Stimulated activated CD8-positive, alpha-beta memory T cell treated with anti-CD3 and anti-CD28 coated beads, Interleukin-2, amount 100 ng/mL, for 1 hour (primary cell): ENCODE data around the gene CABP4.
"Not testable (repeated sequence)": the region's sequence is repeated elsewhere in the genome, so short reads cannot be mapped to it uniquely, and the experiment has no call there.

Experiments
- DNase-seq, 2 donors: peaks; one replicate each; pipeline ENCODE4 v3.0.0-alpha.2; 2020; ENCODE audit warnings: low read depth in 2 of 2

Gene CABP4

GRCh38 chr11:67419325-67420049 lies 35.7 kb upstream of the CABP4 start:
- no peak for DNase-seq

DNA sequence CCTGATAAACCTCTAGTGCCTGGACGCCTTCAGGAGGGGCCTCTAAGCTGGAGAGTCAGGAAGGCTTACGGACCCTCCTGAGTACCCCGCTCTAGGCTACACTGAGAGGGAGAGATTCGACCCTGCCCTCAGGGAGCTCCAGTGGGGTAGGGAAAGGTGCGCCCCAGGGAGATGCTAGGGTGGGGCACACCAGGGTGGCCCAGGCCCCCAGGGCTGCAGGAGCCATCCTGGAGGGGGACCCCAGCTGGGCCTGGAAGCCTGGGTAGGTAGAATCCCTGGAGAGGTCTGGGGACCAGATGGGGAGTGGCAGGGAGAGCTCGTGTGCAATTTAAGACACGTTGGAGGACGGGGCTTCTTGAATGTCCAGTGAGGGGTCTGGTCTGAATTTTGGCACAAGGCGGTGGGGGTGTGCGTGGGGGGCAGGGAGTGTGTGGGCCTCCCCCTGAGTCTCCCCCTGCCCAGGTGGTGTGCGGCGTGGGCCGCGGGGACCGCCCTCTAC lies 35.0 kb upstream of the CABP4 start:
- DNase-seq, result no peak

DNA sequence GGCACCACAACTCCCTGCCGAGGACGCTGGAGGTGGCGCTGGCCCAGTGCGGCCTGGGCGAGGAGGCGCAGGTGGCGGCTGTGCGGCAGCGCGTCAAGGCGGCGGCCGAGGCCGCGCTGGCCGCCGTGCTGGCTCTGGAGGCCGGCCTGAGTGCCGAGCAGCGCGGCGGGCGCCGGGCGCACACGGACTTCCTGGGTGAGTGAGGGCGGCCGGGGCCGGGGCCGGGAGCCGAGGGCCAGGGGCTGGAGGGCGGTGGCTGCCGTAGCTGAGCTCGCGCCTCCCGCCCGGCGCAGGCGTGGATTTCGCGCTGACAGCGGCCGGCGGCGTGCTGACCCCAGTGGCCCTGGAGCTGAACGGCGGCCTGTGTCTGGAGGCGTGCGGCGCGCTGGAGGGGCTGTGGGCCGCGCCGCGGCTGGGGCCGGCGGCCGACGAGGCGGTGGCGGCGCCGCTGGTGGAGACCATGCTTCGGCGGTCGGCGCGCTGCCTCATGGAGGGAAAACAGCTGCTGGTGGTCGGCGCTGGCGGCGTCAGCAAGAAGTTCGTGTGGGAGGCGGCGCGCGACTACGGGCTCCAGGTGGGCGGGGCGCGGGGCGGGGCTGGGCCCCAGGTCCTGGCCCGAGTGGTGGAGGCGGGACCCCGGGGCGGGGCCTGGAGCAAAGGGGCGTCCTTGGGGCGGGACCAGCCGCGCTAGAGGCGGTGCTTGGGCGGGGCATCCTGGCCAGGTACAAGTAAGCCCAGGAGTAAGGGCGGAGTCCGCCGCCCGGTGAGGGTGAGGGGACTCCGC lies 34.3 kb upstream of the CABP4 start:
- peak; percentile 99 for DNase-seq

GRCh38 chr11:67421430-67422031 lies 33.6 kb upstream of the CABP4 start:
- no peak for DNase-seq

DNA sequence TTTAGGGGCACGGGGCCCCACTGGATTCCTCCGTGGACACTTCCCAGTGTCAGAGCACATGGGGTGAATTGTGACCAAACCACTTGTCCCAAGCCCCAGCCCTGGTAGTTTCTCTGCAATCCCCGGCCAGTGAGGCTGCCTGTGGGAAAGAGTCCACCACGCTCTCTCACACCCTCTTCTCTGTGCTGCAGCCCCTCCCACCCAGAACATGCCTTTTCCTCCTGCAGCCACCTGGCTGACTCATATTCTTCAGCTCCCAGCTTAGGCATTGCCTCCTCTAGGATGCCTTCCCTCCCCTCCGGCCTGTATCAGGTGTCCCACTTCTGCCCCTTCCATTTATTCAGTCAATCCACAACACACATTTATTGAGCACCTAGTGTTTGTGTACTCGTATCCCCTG lies 32.3 kb upstream of the CABP4 start:
- DNase-seq, result no peak

- no peak for DNase-seq
Observed at GRCh38 chr11:67423466-67423865, 31.7 kb upstream of the CABP4 start.

DNA sequence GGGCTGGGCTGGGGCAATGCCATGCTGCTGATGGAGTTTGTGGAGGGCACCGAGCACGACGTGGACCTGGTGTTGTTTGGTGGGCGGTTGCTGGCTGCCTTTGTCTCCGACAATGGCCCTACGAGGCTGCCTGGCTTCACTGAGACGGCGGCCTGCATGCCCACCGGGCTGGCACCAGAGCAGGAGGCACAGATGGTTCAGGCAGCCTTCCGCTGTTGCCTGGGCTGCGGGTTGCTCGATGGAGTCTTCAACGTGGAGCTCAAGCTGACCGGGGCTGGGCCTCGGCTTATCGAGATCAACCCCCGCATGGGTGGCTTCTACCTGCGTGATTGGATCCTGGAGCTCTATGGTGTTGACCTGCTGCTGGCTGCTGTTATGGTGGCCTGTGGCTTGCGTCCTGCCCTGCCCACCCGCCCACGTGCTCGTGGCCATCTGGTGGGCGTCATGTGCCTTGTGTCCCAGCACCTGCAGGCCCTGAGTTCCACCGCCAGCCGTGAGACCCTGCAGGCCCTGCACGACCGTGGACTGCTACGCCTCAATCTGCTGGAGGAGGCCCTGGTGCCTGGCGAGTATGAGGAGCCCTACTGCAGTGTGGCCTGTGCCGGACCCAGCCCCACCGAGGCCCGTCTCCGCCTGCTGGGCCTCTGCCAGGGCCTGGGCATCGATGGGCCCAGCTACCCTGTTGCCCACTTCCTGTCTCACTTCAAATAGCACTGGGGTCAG lies 31.1 kb upstream of the CABP4 start:
- DNase-seq, result no peak

DNA sequence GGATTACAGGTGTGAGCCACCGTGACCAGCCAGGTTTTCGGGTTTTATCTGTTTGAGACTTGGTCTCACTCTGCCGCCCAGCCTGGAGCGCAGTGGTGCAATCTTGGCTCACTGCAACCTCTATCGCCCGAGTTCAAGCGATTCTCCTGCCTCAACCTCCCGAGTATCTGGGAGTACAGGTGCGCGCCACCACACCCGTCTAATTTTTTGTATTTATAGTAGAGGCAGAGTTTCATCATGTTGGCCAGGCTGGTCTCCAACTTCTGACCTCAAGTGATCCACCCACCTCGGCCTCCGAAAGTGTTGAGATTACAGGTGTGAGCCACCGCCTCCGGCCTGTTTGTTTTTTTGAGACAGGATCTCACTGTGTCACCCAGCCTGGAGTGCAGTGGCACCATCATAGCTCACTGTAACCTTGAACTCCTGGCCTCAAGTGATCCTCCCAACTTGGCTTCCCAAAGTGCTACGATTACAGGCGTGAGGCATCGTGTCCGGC lies 27.7 kb upstream of the CABP4 start:
- not testable (repeated sequence) for DNase-seq

DNA sequence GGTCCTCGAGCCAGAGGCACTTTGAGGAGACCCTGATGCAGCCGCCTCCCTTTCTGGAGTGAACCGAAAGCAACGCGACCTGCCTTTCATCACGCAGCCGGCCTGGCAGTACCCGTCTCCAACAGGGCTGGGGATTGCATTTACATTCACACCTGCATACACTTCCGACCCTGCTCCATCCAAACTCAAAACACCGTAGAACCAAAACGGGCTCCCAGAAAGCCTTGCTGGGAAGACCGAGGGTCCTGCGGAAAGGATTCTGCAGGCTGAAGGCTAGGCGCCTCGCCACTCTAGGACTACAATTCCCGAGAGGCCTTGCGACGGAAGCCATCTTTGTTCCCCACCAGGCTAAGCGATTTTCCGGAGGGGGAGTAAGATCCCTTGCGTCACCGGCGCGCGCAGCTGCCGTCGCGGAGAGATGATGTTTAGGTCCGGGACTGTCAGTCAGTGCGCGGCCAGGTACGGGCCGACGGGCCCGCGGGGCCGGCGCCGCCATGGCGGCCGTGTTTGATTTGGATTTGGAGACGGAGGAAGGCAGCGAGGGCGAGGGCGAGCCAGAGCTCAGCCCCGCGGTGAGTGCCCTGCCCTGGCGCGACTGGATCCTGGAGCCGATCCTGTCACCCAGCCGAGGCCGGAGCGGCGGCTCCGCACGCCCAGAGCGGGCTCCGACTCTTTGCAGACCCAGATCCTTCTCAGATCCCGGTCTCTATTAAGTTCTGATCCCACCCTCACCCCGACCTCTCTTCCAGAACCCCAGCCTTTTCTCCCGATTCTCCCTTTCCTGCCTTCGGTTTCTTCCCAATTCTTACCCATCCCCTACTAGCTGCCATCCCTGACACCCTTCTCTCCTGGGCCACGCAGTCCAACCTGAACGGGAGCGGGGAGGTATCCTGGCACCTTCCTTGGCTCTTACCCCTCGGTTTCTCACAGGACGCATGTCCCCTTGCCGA lies 26.8 kb upstream of the CABP4 start, which contains the start of gene RPS6KB2:
RPS6KB2 (plus strand) TSS at position 443 of the 950 bp plus-strand sequence; CDS start at position 495, 52 bp downstream.
- DNase-seq, result peak; percentile 97 to 100

DNA sequence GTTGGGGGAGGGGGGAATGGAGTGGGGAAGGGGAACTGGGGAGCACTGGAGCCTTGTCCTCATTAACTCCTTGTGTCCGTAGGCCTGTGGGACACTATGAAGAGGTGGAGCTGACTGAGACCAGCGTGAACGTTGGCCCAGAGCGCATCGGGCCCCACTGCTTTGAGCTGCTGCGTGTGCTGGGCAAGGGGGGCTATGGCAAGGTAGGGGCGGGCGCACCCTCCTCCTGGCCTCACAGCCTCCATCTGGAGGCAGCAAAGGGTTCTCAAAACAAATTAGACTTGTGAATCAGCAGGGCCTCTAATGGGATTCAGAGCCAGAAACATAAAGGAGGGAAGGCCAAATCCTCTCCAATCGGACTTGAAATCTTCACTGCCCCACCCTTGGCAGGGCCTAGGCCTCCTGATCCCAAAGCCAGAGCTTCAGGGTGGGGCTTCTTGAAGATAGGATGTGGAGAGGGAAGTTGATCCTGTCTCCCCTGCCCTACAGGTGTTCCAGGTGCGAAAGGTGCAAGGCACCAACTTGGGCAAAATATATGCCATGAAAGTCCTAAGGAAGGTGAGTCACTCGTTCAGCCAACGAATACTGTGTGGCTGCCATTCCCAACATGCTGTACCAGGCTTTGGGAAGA lies 26.0 kb upstream of the CABP4 start:
- DNase-seq, result no peak

GRCh38 chr11:67429722-67430121 lies 25.4 kb upstream of the CABP4 start:
- no peak for DNase-seq

DNA sequence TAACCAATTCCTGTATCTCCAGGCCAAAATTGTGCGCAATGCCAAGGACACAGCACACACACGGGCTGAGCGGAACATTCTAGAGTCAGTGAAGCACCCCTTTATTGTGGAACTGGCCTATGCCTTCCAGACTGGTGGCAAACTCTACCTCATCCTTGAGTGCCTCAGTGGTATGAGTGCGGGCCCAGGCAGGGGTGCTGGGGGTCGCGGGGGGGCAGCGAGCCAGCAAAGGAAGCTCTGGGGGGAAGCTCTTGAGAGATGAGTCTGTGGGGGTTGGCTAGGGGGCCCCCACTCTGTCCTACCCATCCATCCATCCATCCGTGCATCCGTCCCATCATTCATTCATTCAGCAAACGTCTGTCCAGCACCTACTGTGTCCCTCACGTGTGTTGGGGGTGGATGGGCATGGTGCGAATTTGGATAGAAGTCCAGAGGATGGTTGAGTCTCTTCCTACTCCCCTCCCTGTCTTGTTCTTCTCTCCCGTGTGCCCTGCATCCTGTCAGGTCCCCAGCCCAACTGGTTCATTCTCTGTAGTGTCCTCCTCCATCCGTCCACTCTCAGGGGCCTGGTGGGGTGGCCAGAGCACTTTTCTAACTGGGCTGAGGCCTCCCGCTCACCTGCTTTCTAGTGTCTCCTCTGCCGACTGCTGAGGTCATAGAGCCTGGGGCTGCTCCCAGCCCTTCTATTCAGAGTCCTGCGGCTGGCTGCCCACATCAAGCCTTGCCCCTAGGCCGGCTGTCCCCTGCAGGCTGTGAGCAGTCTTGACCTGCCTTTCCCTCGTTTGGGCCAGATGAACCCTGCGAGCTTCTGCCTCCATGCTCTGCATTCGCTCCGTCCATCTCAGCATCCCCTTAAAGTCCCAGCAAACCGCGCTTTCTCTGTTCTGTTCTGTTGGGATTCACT lies 23.6 kb upstream of the CABP4 start:
- no peak for DNase-seq

GRCh38 chr11:67432655-67433349 lies 22.4 kb upstream of the CABP4 start:
- DNase-seq, result no peak

DNA sequence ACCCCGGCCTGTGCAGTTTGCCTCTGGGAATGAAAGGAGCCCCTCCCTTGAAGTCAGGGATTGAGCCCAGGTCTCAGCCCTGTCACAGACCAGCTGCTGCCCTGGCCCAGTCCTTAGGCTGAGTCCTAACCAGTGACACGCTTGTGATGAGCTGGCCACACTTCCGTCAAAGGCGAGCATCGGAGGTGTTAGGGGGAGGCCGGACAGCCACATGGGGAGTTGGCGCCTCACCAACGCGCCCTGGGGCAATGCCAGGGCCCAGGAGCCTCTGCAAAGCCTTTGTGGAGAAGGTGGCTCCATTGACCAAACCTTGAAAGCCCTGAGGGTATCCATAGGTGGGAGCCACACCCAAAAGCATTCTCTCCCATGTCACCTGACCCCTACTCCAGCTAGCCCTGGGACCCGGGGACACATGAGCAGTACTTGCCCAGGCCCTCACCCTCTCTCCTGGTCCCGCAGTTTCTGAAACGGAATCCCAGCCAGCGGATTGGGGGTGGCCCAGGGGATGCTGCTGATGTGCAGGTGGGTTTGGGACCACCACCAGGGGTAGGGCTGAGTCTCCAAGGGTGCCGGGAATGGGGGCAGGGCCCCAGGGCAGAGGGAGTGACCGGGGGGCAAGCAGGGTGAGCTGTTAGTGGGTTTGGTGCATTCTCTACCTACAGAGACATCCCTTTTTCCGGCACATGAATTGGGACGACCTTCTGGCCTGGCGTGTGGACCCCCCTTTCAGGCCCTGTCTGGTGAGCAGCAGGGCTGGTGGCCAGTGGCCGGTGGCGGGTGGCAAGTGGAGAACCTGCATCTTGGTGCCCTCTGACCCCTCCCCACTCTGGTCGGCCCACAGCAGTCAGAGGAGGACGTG lies 21.4 kb upstream of the CABP4 start:
- no peak for DNase-seq

DNA sequence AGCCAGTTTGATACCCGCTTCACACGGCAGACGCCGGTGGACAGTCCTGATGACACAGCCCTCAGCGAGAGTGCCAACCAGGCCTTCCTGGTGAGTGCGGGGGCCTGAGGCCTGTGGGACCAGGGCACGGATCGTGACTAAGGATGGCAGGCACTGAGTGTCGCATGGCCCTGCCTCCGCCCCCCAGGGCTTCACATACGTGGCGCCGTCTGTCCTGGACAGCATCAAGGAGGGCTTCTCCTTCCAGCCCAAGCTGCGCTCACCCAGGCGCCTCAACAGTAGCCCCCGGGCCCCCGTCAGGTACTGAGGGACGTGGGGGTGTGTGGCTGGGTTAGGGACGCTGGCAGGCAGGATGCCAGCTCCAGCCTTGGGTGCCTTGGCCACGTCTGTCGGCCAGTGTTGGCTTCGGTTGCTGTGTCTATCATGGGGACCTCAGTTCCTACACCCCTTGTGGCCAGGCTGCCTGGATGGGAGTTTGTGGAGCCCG lies 20.7 kb upstream of the CABP4 start:
- no peak for DNase-seq

DNA sequence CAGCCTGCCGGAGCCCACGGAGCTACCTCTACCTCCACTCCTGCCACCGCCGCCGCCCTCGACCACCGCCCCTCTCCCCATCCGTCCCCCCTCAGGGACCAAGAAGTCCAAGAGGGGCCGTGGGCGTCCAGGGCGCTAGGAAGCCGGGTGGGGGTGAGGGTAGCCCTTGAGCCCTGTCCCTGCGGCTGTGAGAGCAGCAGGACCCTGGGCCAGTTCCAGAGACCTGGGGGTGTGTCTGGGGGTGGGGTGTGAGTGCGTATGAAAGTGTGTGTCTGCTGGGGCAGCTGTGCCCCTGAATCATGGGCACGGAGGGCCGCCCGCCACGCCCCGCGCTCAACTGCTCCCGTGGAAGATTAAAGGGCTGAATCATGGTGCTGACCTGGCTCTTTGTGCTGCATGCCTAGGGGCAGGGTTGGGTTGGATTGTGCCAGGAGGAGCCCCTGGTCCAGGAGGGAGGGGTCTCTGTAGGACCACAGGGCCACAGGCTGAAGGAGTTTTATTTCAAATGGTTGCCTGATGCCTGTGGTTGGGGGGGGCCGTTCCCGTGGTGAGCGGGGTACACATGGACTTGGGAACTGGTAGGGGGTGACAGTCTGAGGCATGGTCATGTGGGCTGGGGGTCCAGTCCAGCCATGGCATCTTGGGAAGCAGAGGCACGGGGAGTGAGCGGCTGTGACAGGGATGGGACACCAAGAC lies 20.0 kb upstream of the CABP4 start:
- no peak for DNase-seq
